ENCODE measurements around the gene MFAP4.

Gene MFAP4, protein sequence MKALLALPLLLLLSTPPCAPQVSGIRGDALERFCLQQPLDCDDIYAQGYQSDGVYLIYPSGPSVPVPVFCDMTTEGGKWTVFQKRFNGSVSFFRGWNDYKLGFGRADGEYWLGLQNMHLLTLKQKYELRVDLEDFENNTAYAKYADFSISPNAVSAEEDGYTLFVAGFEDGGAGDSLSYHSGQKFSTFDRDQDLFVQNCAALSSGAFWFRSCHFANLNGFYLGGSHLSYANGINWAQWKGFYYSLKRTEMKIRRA

GRCh38 chr17:19386974-19387920, at the start of gene MFAP4:
Gene MFAP4 (minus strand): TSS chr17:19387190. CDS start chr17:19387155, 35 bp downstream.
- peak within 1 kb of the TSS; percentile 56 for H3K4me3 ChIP-seq (ENCODE audit: low read depth, low read length)
- TF ChIP-seq, protein P1, sequence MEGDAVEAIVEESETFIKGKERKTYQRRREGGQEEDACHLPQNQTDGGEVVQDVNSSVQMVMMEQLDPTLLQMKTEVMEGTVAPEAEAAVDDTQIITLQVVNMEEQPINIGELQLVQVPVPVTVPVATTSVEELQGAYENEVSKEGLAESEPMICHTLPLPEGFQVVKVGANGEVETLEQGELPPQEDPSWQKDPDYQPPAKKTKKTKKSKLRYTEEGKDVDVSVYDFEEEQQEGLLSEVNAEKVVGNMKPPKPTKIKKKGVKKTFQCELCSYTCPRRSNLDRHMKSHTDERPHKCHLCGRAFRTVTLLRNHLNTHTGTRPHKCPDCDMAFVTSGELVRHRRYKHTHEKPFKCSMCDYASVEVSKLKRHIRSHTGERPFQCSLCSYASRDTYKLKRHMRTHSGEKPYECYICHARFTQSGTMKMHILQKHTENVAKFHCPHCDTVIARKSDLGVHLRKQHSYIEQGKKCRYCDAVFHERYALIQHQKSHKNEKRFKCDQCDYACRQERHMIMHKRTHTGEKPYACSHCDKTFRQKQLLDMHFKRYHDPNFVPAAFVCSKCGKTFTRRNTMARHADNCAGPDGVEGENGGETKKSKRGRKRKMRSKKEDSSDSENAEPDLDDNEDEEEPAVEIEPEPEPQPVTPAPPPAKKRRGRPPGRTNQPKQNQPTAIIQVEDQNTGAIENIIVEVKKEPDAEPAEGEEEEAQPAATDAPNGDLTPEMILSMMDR (IDR thresholded peaks at IDR 0.05; ENCODE audit: low read depth, low read length), result no peak

DNA sequence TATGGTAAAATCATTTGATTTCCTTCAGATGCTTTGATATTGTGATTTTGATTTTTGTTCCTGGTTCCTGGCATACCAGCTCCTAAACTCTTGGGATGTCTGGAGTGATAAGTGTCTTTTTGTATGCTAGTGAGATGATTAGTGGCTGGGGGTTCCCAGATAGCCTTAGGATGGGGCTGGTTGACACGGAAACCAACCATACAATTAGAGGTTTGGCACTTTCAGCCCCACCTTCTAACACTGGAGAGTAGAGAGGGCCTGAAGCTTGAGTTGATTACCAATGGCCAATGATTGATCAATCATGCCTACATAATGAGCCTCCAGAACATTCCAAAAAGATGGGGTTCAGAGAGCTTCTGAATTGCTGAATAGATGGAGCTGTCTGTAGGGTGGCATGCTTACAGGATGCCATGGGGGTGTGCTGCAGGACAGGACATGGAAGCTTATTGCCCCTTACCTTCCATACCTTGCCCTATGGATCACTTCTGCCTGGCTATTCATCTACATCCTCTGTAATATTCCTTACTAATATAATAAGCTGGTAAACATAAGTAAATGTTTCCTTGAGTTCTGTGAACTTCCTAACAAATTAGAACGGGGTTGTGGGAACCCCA, 46.8 kb upstream of the MFAP4 start:
- no peak overlapping the region for H3K4me3 ChIP-seq (ENCODE audit: low read depth, low read length)

GRCh38 chr17:19433255-19433654, 46.3 kb upstream of the MFAP4 start:
- TF ChIP-seq, protein P1 (IDR thresholded peaks at IDR 0.05; ENCODE audit: low read depth, low read length), result no peak
- no peak overlapping the region for H3K4me3 ChIP-seq (ENCODE audit: low read depth, low read length)

More for the DNA sequence above, 46.8 kb upstream of the MFAP4 start:
- TF ChIP-seq, protein P1 (IDR thresholded peaks at IDR 0.05; ENCODE audit: low read depth, low read length), result no peak

- TF ChIP-seq, protein P1 (IDR thresholded peaks at IDR 0.05; ENCODE audit: low read depth, low read length), result no peak
- no peak overlapping the region for H3K4me3 ChIP-seq (ENCODE audit: low read depth, low read length)
These were observed 44.7 kb upstream of the MFAP4 start for GRCh38 chr17:19431691-19432090.

DNA sequence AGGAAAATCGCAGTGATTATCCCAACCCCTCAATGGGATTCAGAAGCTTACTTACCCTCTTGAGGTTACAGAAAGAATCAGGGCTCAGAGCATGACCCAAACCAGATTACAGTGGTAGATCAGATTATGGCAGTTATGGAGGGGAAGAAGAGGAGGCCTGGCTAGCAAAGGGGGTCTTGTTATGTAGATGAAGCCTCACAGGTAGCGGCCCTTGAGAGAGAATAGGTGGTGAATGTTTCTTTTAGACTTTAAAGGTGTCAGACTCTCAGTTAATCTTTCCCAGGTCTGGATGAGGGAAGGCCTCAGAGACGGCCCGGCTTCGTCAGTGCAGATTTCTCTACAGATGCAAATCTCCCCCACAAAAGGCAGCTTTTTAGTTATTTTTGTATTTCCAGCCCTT, 39.6 kb upstream of the MFAP4 start:
- TF ChIP-seq, protein P1 (IDR thresholded peaks at IDR 0.05; ENCODE audit: low read depth, low read length), result no peak

GRCh38 chr17:19424934-19425868, 38.2 kb upstream of the MFAP4 start:
- TF ChIP-seq, protein P1 (IDR thresholded peaks at IDR 0.05; ENCODE audit: low read depth, low read length), result no peak
- H3K4me3 ChIP-seq (ENCODE audit: low read depth, low read length), result no peak overlapping the region

More for the DNA sequence above, 39.6 kb upstream of the MFAP4 start:
- no peak overlapping the region for H3K4me3 ChIP-seq (ENCODE audit: low read depth, low read length)
